ENCODE measurements around the gene HIVEP1. TPM values are rescaled to one million over a fixed set of nuclear protein-coding genes. Genes with fewer than 3 reads are reported as not detected.

HIVEP1 gene
- total RNA-seq, 6 experiments from 2014 or later, result 13.2 to 23.3 (median 17.8) TPM

- H3K9me3 ChIP-seq, result no peaks in the 10 kb centered on the region
- no peak for ATAC-seq
- no peak overlapping the region for H3K27ac ChIP-seq
- 100% methylated on average over 3 of the region's 9 CpGs for WGBS (ENCODE audit: insufficient coverage, low coverage, low lambda C conversion rate, missing lambda C conversion rate)
- no peaks in the 10 kb centered on the region for H3K27me3 ChIP-seq
- no peak for DNase-seq
- H3K4me3 ChIP-seq, result no peak overlapping the region
- TF ChIP-seq CTCF (IDR thresholded peaks at IDR 0.05) (no peak), POLR2A (IDR thresholded peaks at IDR 0.05) (no peak)
- H3K4me1 ChIP-seq, result peaks cover 0 to 9% (median 3%) of the 10 kb centered on the region in 4 donors
- H3K36me3 ChIP-seq, result no peaks in the 10 kb centered on the region
- intact Hi-C loops (cut with DNase I), result no loop called here
Measured at GRCh38 chr6:12069891-12070529, 57.9 kb downstream of the HIVEP1 start.

- H3K4me1 ChIP-seq, result peaks cover 0 to 9% (median 3%) of the 10 kb centered on the region in 4 donors
- peak overlapping the region in 1 of 3 donors; percentile 0 for H3K27ac ChIP-seq
- DNase-seq (no peak), ATAC-seq (peak in 2 of 4 donors; percentile 30)
- no peaks in the 10 kb centered on the region for H3K27me3 ChIP-seq
- H3K4me3 ChIP-seq, result no peak overlapping the region
- 59% methylated on average over 2 of the region's 2 CpGs for WGBS (ENCODE audit: insufficient coverage, low coverage, low lambda C conversion rate, missing lambda C conversion rate)
- TF ChIP-seq CTCF (IDR thresholded peaks at IDR 0.05), result no peak
- no peak for TF ChIP-seq POLR2A (IDR thresholded peaks at IDR 0.05)
- H3K9me3 ChIP-seq, result no peaks in the 10 kb centered on the region
- intact Hi-C loops (cut with DNase I), result no loop called here
- H3K36me3 ChIP-seq, result no peaks in the 10 kb centered on the region
Measured at GRCh38 chr6:12071064-12071615, 59.0 kb downstream of the HIVEP1 start.

DNA sequence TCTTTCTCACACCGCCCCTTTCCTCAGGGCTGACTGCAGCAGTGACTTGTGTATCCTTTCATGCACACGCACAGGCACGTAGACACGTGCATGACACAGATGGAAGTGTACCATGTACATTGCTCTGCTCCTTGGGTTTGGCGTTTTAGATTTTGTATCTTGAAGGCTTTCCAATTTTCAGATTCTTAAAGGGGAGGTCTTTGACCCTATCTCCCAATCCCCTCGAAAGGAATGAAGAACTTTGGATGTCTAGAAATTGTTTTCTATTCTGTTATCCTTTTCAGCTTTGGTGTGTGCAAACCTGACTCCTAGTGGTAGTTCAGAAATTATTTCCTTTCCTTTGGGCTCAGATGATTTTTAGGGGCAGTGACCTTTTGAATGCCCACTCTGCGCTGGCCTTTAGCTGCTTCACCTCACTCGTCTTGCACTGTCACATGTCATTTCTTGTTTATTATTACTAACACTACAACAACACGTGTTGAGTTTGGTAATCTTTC, 63.0 kb downstream of the HIVEP1 start:
- ATAC-seq (peak; percentile 50 to 68 (median 54)), DNase-seq (no peak)
- WGBS (ENCODE audit: insufficient coverage, low coverage, low lambda C conversion rate, missing lambda C conversion rate), result 37% methylated on average over 9 of the region's 9 CpGs

GRCh38 chr6:12077021-12077710, 65.1 kb downstream of the HIVEP1 start:
- WGBS (ENCODE audit: insufficient coverage, low coverage, low lambda C conversion rate, missing lambda C conversion rate), result 76% methylated on average over 6 of the region's 9 CpGs

More for the DNA sequence above, 63.0 kb downstream of the HIVEP1 start:
- peaks cover 0 to 4% (median 0%) of the 10 kb centered on the region in 4 donors for H3K4me1 ChIP-seq
- intact Hi-C loops (cut with DNase I), result no loop called here
- H3K27me3 ChIP-seq, result no peaks in the 10 kb centered on the region
- TF ChIP-seq CTCF (IDR thresholded peaks at IDR 0.05) (peak; percentile 41 to 49 (median 44)), POLR2A (IDR thresholded peaks at IDR 0.05) (no peak)
- no peaks in the 10 kb centered on the region for H3K9me3 ChIP-seq
- H3K4me3 ChIP-seq, result no peak overlapping the region
- H3K27ac ChIP-seq, result no peak overlapping the region
- H3K36me3 ChIP-seq, result no peaks in the 10 kb centered on the region

More at GRCh38 chr6:12077021-12077710, 65.1 kb downstream of the HIVEP1 start:
- ATAC-seq (no peak), DNase-seq (no peak)
- Histone ChIP-seq H3K27ac (no peak overlapping the region), H3K9me3 (no peaks in the 10 kb centered on the region), H3K4me3 (no peak overlapping the region), H3K27me3 (no peaks in the 10 kb centered on the region), H3K4me1 (no peaks in the 10 kb centered on the region), H3K36me3 (no peaks in the 10 kb centered on the region)
- intact Hi-C loops (cut with DNase I), result no loop called here
- TF ChIP-seq POLR2A (IDR thresholded peaks at IDR 0.05) (no peak), CTCF (IDR thresholded peaks at IDR 0.05) (no peak)

All from right lobe of liver (tissue), 6 donors.